ENCODE measurements around the gene SMARCC2.
"Not testable (repeated sequence)": the region's sequence is repeated elsewhere in the genome, so short reads cannot be mapped to it uniquely, and the experiment has no call there.

SMARCC2 gene

DNA sequence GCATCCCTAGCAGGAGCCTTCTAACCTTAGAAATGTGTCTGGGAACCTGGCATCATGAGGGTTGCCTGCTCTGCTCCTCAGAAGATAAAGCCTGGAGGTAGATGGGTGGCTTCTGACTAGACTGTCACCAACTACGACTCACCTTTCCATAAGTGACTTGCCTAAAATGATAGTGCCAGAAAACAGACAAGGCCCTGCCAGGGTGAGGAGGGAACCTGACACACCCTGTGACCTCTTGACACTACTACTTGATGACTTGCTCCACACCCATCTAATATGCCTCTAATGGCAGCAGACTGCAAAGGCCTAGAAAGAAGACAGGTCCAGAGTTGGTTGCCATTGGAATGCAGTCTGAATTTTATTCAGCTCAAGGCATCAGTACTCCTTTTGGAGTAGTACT, 23.1 kb upstream of the SMARCC2 start:
- no peak for FAIRE-seq
- DNase-seq (ENCODE audit: insufficient read length, low spot score) = no peak

DNA sequence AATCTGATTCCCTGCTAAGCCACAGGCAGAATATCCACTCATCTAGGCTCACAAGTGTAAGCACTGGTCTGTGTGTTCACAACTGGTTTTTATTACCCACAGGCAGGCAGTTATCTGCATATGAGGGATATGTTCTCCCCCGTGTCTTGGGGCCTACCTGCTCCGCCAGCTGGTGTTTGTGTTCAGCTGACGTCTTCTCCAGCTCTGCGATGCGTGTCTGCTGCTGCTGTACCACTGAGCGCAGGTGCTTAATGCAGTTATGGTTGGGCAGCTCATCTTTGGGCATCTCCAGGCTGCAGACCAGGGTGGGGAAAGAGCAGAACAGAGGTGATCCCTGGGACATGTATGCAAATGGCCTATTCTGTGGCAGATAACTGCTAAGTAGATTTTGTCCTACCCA, 18.7 kb upstream of the SMARCC2 start:
- FAIRE-seq (no peak), DNase-seq (ENCODE audit: insufficient read length, low spot score) (no peak)

DNA sequence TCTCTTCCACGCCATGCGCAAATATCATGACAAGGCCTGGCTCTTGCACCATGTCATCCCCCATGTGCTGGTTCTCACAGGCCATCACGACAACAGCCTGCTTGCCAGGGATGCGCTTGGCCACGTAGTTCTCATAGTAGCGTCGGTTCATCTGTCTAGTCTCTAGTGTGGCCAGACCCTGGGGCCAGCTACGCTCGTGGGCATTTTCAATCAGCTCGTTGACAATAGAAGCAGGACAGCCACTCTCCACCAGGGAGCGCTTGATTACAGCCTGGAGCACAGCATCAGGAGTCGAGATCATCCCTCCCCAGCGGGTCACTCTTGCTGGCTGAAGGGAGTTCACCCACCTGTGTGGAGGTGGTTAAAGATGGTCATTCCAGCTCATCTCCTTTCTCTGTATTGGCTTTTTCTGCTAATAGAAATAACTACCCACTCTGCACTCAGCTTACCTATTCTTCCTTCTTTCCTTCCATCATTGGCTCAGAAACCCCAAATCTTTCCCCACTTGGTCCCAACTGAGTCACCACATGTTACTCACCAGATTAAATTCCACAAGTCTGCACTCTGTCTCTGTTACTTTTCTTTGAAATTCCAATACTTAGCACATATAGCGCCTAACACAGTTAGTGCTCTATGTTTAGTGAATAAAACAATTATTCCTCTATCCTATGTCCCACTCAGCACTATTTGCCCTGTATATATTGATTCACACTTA, 17.3 kb upstream of the SMARCC2 start:
- DNase-seq (ENCODE audit: insufficient read length, low spot score) (no peak), FAIRE-seq (no peak)

DNA sequence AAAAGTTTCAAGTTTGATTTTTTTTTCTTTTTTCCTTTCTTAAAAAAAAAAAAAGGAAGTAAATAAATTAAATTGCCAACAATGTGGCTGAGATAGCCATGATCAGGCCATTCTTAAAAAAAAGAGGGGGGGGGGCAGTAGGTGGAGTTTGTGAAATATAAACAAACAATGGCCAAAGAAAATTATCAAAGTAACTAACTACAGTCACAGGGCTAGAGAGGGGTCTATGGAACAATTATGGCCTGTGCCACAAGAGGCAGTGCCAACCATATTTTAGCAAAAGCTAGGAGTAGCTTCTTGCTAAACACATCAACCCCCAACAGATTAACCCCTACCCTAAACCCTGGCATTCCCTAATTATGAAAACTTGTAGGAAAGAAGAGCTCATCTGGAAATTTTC, 16.2 kb upstream of the SMARCC2 start:
- DNase-seq (ENCODE audit: insufficient read length, low spot score) (no peak), FAIRE-seq (no peak)

DNA sequence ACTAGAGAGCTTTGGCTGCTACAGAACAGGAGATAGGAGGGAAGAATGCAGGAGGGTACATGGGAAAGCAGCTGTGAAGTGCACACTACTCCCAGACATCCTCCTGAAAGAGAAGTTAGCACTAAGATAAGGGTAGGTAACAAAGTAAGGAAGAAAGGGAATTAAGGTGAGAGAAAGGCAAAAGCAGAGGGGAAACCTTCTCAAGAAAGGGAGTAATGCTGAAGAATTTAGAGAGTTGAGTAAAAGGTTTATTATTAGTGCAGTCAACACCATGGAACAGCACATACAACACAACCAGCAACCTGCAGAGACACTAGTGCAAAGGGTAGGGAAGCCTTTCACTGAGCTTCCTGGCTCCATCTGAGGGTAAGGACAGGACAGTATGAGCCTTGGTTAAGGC, 15.0 kb upstream of the SMARCC2 start:
- FAIRE-seq = no peak
- no peak for DNase-seq (ENCODE audit: insufficient read length, low spot score)

DNA sequence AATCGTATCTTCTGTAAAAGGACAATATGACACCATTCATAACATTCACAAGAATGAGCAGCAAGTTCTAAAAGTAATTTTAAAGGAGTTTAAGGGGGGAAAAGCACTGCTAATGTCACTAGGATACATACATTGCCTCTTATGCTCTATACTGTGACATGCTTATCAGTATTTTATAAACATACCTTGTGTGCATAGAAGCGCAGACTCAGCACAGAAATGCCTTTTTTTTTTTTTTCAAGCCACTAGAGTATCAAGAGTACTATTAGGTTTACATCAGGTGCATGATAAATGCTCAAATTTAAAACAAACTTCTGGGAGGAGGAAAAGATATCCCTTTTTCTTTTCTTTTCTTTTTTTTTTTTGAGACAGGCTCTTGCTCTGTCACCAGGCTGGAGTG, 13.6 kb upstream of the SMARCC2 start:
- FAIRE-seq (no peak), DNase-seq (ENCODE audit: insufficient read length, low spot score) (no peak)

DNA sequence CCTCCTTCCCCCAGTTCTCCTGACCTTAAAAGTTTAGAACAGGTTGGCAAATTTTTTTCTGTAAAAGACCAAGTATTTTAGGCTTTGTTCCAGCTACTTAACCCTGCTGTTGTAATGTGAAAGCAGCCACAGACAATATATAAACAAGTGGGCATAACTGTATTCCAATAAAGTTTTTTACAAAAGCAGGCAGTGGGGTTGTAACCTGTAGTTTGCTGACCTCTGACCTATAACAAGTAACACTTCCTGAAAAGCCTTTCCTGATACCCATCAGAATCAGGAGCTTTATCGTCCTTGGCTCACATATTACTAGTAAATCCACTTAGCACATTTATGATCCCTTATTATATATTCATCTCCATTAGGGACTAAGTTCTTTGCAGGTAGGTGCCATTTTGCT, 13.1 kb upstream of the SMARCC2 start:
- DNase-seq (ENCODE audit: insufficient read length, low spot score) (no peak), FAIRE-seq (no peak)

DNA sequence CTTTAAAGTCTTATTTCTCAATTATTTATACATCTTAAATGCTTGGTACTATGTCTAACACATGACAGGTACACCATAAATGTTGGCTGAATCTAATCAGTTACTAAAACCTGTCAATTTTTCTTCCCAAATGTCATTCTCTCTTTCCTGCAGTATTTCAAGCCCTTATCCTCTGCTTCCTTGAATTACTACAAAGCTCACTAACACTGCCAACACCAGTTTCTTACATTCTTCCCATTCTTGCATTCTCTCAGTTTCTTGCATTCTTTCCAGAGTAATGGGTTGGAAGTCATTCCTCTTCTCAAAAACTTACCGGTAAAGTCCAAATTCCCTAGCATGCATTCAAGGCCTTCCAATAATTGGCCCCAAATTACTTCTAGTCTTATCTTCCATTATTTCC, 9.6 kb upstream of the SMARCC2 start:
- FAIRE-seq (no peak), DNase-seq (ENCODE audit: insufficient read length, low spot score) (no peak)

DNA sequence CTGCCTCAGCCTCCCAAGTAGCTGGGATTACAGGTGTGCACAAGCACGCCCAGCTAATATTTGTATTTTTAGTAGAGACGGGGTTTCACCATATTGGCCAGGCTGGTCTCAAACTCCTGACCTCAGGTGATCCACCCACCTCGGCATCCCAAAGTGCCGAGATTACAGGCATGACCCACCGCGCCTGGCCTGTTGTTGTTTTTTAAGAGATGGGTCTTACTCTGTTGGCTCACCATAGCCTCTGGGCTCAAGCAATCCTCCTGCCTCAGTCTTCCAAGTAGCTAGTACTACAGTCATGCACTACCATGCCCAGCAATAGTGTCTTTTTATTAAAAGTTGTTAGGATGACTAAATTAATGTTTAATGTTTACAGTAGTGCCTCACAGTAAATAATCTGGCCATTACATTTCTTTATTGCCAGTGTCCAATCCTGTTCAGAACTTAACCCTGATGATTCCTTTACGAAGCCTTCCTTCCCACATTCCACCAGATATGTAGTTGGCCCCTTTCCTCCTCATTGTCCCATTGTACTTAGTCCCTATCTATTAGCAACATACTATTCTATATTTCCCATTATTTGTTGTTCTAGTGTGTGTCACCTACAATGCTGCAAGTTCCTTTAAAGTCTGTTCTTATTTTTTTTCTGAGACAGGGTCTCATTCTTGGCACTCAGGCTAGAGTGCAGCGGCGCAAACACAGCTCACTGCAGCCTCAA, 8.8 kb upstream of the SMARCC2 start:
- FAIRE-seq (no peak), DNase-seq (ENCODE audit: insufficient read length, low spot score) (no peak)

DNA sequence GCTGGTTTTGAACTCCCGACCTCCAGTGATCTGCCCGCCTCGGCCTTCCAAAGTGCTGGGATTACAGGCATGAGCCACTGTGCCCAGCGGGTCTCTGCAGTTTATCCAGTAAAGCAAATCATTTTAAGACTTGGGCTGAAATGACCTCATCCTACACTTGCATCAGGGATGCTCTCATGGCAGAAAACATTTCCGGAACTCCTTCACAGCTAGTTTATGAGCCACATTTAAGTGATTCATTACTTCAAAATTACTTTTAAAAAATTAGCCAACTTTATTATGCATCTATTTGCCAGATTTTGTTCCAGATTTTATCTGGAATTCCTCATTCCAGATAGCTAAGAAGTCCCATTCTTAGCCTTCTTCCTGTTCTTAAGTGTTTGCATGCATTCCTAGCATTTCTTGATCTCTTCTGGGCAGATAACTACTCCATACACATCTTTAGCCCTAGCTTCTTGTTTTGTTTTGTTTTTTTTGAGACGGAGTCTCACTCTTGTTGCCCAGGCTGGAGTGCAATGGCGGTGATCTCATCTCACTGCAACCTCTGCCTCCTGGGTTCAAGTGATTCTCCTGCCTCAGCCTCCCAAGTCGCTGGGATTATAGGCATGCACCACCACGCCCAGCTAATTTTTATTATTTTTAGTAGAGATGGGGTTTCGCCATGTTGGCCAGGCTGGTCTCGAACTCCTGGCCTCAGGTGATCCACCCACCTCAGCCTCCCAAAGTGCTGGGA, 7.7 kb upstream of the SMARCC2 start:
- not testable (repeated sequence) for DNase-seq (ENCODE audit: insufficient read length, low spot score); FAIRE-seq

DNA sequence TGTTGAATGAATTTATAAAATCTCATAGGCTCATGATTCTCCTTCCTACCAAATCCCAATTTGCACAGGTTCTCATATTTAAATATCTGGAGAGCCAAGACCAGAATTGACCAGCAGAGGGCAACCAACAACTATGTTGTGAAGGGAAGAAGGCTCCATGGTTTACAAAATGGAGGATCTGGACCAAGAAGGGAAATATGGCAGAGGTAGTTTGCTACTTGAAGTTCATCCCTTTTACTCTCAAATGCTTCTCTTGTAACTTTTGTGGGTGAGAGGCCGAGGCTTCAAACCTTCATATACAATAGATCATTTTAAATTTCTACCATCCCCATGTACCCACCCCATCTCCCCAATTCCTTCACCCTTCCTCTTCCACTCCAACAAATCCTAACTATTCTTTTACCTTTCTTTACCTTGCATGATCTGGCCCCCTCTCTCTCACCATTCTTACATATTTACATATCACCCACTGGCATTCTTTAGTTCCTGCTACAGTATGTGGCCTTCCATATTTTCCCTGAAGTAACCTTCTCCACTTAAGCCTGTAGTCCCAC, 3.8 kb upstream of the SMARCC2 start:
- DNase-seq (ENCODE audit: insufficient read length, low spot score) (peak; percentile 63), FAIRE-seq (peak; percentile 86)

DNA sequence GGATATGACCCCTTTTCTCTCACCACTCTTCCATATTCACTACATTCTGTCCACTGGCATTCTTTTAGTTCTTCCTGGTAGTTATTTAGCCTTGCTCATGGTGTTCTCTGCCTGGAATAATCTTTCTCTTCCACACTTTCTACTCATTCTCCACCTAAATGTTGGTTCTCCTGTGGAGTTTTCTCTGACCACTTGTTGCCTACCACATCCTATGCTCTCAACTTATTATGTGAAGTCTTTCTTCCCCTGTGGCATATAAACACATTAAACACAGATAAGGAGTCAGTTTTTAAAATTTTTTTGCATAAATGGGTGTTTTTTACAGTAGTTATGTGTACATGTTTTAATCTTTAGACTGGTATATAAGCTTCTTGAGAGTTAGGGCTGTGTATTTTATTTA, 3.3 kb upstream of the SMARCC2 start:
- FAIRE-seq = no peak
- no peak for DNase-seq (ENCODE audit: insufficient read length, low spot score)

DNA sequence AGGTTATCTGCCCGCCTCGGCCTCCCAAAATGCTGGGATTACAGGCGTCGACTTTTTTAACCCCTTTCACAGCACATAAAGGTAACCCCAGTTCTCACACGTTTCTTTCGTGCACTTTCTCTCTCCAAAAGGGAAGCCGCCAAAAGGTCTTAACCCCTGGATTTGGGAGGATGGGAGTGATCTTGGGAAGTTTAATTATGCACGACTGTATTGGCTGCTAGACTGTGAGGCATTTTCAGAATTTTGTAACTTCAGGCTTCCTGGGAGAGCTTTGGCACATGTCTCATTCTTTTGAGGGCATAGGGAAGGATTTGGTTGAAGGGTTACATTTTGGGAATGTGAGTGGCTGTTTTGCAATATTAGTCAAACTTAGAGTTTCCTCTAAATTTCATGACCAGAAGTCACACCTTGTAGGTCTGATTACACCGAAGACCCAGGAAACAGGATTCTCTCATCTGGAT, 1.4 kb upstream of the SMARCC2 start:
- no peak for DNase-seq (ENCODE audit: insufficient read length, low spot score)
- peak; percentile 14 for FAIRE-seq

DNA sequence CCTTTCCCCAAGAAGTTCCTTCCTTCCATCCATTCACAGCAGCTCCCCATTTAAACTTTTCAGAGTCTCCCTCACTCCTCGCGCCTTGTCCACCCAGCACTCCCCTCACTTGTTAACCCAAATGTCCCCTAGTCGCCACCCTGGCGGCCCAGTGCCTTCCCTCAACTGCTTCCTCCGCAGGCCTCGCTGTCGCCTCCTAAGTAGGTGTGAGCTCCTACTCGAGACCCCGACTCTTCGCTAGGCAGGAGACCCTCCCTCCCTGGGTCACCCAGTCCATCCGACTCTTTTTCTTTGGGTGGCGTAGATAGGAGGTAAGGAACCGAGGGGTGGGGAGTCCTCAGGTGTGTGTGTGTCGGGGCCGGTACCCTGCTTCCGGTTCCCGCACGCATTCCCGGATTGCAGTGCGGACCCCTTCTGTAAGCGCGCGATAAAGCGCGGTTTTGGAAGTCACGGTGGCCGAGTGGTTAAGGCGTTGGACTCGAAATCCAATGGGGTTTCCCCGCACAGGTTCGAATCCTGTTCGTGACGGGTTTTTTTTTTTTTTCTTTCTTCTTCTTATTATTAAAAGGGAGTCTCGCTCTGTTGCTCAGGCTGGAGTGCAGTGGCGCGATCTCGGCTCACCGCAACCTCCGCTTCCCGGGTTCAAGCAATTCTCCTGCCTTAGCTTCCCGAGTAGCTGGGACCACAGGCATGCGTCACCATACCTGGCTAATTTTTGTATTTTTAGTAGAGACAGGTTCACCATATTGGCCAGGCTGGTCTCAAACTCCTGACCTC, 823 bp upstream of the SMARCC2 start:
- FAIRE-seq (peak; percentile 55), DNase-seq (ENCODE audit: insufficient read length, low spot score) (peak; percentile 62)

DNA sequence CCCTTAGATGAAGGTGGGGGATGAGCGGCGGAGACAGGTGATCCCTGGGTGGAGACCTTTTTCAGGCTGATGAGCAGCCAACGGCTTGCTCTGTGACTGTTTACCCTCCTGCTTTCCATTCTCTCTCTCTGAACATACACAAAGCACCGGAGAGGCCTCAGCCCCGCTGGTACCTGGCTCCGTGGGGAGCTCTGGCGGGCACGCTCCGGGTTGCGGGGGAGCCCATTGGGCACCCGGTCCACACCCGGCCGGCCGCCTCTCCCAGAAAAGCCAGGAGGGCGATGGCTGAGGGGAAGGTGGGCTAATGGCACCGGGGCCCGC, 545 bp downstream of the SMARCC2 start:
- FAIRE-seq (peak; percentile 68), DNase-seq (ENCODE audit: insufficient read length, low spot score) (no peak)

DNA sequence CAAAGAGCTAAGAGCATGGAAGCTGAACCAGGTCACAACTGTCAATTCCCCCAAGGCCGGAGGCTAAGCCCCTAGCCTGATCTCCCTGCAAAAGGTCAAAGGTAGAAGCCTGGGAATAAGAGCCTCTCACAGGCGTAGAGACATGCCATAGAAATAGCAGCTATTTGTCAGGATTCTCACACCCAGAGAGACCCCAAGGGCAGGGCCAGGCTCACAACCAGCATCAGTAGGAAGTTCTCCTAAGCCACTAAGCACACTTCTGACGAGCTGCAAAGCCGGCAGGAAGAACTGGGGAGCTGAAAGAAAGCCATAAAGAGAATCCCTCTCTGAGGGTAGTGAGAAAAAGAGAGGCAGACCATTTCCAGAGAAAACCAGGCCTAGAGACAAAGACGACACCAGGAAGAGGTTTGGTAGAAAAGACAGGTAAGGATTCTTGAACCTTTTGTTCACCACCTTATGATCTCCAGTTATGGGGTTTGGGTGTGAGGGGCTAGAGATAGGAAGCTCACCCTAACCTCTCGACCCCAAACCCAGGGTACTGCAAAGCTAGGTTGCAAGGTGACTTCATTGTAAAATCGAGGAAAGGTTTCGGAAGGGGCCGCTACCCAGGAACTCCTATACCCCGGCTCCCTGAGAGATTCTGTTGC, 1.0 kb downstream of the SMARCC2 start:
- FAIRE-seq (peak; percentile 70), DNase-seq (ENCODE audit: insufficient read length, low spot score) (no peak)

DNA sequence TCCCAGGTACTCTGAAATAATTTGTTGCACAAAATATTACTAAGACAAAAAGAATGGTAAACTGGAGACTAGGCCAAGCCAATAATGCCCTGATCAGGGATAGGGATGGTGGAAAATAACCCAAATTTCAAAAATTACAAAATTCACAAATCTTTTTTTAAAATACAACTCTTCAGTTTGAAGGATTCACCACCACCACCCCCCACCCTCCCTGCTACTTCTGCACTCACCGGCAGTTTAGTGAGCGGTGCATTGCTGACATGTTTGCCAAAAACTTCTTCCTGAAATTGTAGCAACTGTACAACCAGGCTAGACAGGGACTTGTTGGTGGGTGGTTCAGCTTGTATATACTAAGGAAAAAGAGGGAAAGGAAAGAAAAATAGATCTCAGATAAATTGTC, 2.3 kb downstream of the SMARCC2 start:
- DNase-seq (ENCODE audit: insufficient read length, low spot score) = no peak
- FAIRE-seq = no peak

DNA sequence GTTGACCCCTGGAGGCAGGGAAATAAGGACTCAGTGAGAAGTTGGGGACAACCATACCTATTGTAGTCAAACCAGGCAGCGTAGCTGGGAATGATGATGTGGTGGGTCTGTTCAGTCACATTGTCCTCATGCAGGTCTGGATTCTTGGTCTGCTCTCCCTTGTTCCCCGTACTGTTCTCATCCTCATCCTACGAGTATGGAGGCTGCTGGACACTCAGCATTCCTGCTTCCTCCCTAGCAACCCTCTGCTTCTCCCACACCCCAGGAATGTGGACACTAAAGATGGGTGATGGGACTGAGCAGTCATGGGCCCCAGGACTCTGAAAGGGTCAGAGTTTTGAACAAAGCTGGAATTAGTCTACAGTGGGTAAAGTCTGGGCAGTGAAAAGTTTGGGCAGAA, 10.9 kb downstream of the SMARCC2 start:
- no peak for DNase-seq (ENCODE audit: insufficient read length, low spot score)
- no peak for FAIRE-seq

DNA sequence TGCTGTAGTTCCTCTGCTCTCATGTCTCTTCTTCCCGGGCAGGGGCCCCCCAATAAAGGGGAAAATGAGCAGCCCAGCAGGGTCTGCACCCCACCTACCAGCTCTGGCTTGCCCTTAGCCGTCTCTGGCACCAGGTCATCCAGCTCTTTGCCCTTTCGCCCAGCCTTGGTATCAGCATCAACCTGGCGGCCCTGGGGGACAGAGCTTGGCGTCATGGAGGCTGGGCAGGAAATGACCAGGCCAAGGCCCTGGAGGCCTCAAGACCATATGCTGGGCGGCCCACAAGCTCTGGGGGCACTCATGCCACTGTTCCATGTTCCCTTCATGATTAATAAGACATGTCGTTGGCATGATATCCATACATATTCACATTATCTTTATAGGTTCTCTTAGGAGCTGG, 16.4 kb downstream of the SMARCC2 start:
- FAIRE-seq = no peak
- DNase-seq (ENCODE audit: insufficient read length, low spot score) = no peak

DNA sequence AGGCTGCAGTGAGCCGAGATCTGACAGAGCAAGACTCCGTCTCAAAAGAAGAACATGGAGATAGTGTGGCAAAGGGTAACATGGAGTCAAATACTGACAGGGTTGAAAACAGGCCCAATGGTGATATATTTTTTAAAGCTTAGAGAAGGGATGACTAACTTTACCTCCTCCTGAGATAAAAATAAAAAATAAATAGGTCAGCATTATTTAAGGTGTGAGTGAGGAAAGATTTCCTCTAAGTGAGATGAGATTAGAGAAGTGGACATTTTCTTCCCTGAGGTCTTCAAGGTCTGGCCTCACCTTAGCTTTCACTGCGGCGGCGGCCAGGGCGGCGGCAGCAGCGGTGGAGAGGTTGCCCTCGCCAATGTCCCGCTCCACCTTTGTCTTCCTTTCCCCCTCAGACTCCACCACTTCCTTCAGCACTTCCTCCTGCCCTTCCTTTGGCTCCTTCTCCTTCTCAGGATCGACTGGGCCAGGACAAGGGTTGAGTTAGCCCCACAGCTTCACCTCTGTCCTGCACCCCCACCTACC, 20.0 kb downstream of the SMARCC2 start:
- FAIRE-seq = no peak

More for the DNA sequence above, 20.0 kb downstream of the SMARCC2 start:
- no peak for DNase-seq (ENCODE audit: insufficient read length, low spot score)

All from GM19239 (cell line).